Stimulated activated CD8-positive, alpha-beta memory T cell treated with anti-CD3 and anti-CD28 coated beads, Interleukin-7, amount 100 ng/mL, for 48 hours (primary cell): Measurements from ENCODE around the gene CCNY.

Experiments
- DNase-seq, 2 donors: peaks; one replicate each; pipeline ENCODE4 v3.0.0-alpha.2; 2020; ENCODE audit warnings: low read depth in 1 of 2; ENCODE audit errors: extremely low read depth in 1 of 2

CCNY gene

GRCh38 chr10:35448687-35449662 is 112.7 kb downstream of the CCNY start:
- DNase-seq: no peak

- no peak for DNase-seq
These were observed 113.6 kb downstream of the CCNY start for GRCh38 chr10:35449944-35450343.

GRCh38 chr10:35451151-35452016 is 115.1 kb downstream of the CCNY start:
- DNase-seq: no peak

GRCh38 chr10:35452171-35452570 is 115.9 kb downstream of the CCNY start:
- DNase-seq: no peak

GRCh38 chr10:35452847-35453246 is 116.5 kb downstream of the CCNY start:
- no peak for DNase-seq

GRCh38 chr10:35453855-35454532 is 117.7 kb downstream of the CCNY start:
- DNase-seq: no peak

GRCh38 chr10:35456153-35456720 is 119.9 kb downstream of the CCNY start:
- no peak for DNase-seq

- no peak for DNase-seq
These were observed 120.5 kb downstream of the CCNY start for GRCh38 chr10:35456784-35457183.

GRCh38 chr10:35458500-35459448 is 122.5 kb downstream of the CCNY start:
- DNase-seq: no peak

GRCh38 chr10:35459449-35459847 is 123.1 kb downstream of the CCNY start:
- no peak for DNase-seq

GRCh38 chr10:35460852-35461460 is 124.6 kb downstream of the CCNY start:
- no peak for DNase-seq

- no peak for DNase-seq
These were observed 126.2 kb downstream of the CCNY start for GRCh38 chr10:35462491-35462934.

GRCh38 chr10:35463105-35463867 is 127.0 kb downstream of the CCNY start:
- DNase-seq: no peak

- no peak for DNase-seq
These were observed 127.6 kb downstream of the CCNY start for GRCh38 chr10:35463878-35464277.

- no peak for DNase-seq
These were observed 128.6 kb downstream of the CCNY start for GRCh38 chr10:35464825-35465456.

GRCh38 chr10:35465673-35466072 is 129.4 kb downstream of the CCNY start:
- DNase-seq: no peak

- DNase-seq: no peak
These were observed 129.9 kb downstream of the CCNY start for GRCh38 chr10:35466170-35466569.

GRCh38 chr10:35466661-35467060 is 130.4 kb downstream of the CCNY start:
- DNase-seq: no peak
